Sciatic nerve (tissue), 2 donors: ENCODE measurements around the gene ADRA2B. TPM values are rescaled to one million over a fixed set of nuclear protein-coding genes. Genes with fewer than 3 reads are reported as not detected.
"Not testable (repeated sequence)": the region's sequence is repeated elsewhere in the genome, so short reads cannot be mapped to it uniquely, and the experiment has no call there.

Source experiments
- ATAC-seq: fragments of 200-7000 bp; cut with Tn5 transposase; one replicate; pipeline ENCODE4 v1.9.1; 2020; ENCODE audit warnings: mild to moderate bottlenecking, moderate library complexity
- DNase-seq: peaks from one replicate; pipeline ENCODE4 v3.0.0-alpha.2; 2020; ENCODE audit warnings: low spot score
- intact Hi-C: fragments of 100-400 bp; cut with DNase I; formaldehyde crosslinking; loops from one replicate; pipeline ENCODE4 v1.14.2; 2022
- total RNA-seq: library from RNA; stranded (reverse); fragmentation: NEBNext Ultra II Directional; extraction: Animal tissue kit (Norgen Biotek cat#: 25700); gene quantifications from one replicate; pipeline ENCODE4 v1.2.1, GENCODE V29; 2021
- donor health status: DM: no; HTN: no; CAD: no.
- donor health status: DM: no; HTN: no; CAD: no.

The ADRA2B gene
- total RNA-seq, 1 donor from 2014 or later = 3.2 TPM

DNA sequence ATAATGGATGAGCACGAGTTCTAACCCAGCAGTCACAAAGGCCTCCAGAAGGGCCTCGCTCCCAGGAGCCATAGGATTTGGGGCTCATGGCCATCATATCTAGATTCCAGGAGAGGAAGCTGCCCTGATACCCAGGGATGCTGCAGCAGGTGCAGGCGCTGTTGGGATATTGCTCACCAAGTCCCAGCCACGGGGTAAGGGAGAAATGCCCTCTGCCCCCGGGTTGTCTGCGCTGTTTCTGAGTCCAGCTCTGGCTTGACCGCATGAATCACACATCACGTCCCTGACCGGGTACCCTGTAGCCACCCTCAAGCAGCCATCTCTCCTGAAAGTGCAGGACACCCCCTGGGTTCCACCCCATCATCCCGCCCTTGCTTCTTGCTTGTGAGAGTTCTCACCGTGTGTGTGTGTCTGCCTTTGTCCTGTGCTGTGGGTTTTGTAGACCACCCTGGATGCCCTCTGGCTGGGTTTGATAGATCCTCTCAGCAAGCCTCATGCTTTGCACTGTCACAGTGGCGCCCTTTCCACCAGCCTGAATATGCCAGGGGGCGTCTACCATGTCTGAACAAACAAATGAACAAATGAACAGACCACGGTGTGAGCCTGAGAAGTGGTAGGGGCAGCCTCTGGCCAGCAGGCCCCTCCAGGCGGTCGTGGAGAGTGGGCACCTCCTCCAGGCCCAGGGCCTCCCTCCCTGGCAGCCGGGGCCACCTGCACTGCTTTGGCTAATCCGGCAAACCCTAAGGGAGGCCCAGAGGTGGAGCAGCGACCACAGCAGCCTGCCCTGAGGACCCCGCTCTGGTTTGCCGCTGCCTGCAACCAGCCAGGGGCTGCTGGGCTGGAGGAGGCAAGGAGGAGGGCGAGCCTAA, 32.1 kb downstream of the ADRA2B start:
- DNase-seq (peak; percentile 51), ATAC-seq (no peak)
- intact Hi-C loops = no loop called here

GRCh38 chr2:96083064-96083939, 33.1 kb downstream of the ADRA2B start:
- ATAC-seq (peak; percentile 83), DNase-seq (peak; percentile 46)
- intact Hi-C loops = no loop called here

DNA sequence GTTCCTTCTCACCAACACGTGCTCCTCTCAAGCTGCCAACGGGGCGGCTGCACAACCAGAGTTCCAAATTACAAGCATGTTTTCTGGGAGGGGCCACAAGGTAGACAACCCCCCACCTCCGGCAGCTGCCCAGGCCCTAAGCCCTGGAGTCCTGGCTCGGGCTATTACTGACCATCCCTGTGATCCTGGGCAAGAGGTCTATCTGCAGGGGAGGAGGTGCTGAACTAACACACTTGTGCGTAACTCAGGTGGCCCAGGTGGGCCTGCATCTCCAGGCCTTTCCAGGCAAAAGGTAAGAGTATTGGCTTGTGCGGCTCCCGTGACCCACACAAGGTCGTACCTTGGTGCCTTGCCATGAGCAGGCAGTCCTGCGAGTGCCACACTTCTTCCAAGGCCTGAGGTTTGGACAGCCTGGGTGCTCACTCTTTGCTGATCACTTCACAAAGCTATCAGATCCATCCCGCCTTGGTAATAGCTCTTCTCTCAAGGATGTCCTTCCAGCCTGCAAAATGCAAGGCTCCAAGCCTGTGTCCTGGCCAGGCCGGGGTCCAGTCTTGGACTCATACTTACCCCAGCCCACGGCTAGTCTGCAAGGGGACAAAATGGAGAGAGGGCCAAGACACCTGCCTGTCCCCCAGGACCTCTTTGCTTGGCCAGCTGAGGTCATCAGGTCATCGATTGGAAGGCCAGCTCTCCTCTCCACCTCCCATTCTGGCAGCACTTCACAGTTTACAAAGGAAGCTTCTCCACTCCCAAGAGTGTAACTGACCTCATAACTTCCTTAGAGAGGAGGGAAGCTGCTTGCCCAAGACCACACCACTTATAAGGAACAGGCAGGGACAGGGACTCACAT, 33.9 kb downstream of the ADRA2B start:
- ATAC-seq (peak; percentile 74), DNase-seq (no peak)
- intact Hi-C loops = no loop called here

GRCh38 chr2:96081042-96081441, 35.3 kb downstream of the ADRA2B start:
- intact Hi-C loops = no loop called here
- no peak for ATAC-seq
- no peak for DNase-seq

- ATAC-seq = no peak
- intact Hi-C loops = no loop called here
- DNase-seq = no peak
These were observed 41.1 kb downstream of the ADRA2B start for GRCh38 chr2:96075199-96075771.

GRCh38 chr2:96074156-96074555, 42.2 kb downstream of the ADRA2B start:
- DNase-seq (no peak), ATAC-seq (no peak)
- intact Hi-C loops = no loop called here

GRCh38 chr2:96073170-96073775, 43.1 kb downstream of the ADRA2B start:
- DNase-seq = no peak
- ATAC-seq = no peak
- intact Hi-C loops = no loop called here

- ATAC-seq = no peak
- intact Hi-C loops = no loop called here
These were observed 43.6 kb downstream of the ADRA2B start for GRCh38 chr2:96072746-96073145.

GRCh38 chr2:96071977-96072491, 44.3 kb downstream of the ADRA2B start:
- DNase-seq, ATAC-seq, intact Hi-C loops: not testable (repeated sequence)

More at GRCh38 chr2:96072746-96073145, 43.6 kb downstream of the ADRA2B start:
- DNase-seq = no peak

DNA sequence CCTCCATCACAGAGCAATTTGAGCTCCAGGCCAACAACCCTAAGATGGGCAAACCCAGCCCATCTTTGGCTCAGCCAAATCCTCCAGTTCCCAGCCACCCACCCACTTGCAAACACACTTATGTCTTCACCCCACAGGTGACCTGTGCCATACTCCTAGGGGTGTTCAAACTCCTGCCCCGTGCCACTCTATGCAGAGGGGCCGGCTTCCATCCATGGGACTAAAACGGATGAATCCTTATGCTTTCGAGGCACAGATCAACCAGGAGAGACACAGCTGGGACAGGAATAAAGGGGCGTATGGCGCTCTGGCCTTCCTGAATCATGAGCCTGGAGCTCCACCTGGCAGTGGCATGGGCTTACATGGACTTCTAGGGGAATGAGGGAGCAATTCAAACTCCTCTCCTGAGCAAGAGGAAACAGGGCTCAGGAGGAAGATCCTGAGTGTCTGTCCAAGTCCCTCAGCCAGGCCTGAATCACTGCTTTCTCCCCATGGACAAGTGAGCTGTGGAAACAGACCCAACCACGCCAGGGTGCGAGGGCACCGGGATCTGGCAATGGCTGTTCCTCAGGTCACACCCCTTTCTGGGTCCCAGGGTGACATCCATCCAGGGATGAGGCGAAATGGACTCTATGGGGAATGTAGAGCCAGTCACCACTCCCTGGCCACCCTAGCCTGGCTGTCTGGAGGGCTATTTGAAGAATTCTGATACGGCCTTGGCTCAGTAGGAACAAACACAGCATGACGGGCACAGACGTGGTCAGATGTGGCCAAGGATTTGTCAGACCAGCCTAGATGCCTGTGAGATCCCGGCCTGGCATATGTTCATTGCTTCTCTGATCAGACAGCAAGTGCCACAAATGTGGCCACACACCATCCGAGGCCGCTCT, 45.0 kb downstream of the ADRA2B start:
- ATAC-seq, intact Hi-C loops, DNase-seq: not testable (repeated sequence)

DNA sequence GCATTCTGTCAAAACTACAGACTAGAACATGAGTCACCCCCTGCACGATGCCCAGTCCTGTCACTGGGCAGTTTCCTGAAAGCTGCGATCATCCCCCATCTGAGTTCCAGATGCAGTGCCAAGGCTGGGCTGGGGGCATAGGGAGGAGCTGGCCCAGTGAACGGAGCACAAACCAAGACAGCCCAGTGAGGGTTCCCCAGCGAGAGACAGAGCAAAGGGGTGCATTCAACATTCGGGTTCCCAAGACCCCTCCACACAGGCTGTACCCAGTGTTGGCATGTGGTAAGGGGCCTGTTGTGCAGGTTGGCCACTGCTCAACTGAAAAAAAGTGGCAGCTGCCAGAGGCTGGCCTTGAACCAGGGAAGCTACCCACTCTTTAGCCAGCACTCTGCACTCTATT, 46.0 kb downstream of the ADRA2B start:
- ATAC-seq, intact Hi-C loops, DNase-seq: not testable (repeated sequence)

GRCh38 chr2:96069878-96070277, 46.5 kb downstream of the ADRA2B start:
- intact Hi-C loops = loop anchor here (10.0 kb wide), 1 partner anchor 1625 kb away; no protein-coding TSS in a partner anchor
- not testable (repeated sequence) for DNase-seq, ATAC-seq

DNA sequence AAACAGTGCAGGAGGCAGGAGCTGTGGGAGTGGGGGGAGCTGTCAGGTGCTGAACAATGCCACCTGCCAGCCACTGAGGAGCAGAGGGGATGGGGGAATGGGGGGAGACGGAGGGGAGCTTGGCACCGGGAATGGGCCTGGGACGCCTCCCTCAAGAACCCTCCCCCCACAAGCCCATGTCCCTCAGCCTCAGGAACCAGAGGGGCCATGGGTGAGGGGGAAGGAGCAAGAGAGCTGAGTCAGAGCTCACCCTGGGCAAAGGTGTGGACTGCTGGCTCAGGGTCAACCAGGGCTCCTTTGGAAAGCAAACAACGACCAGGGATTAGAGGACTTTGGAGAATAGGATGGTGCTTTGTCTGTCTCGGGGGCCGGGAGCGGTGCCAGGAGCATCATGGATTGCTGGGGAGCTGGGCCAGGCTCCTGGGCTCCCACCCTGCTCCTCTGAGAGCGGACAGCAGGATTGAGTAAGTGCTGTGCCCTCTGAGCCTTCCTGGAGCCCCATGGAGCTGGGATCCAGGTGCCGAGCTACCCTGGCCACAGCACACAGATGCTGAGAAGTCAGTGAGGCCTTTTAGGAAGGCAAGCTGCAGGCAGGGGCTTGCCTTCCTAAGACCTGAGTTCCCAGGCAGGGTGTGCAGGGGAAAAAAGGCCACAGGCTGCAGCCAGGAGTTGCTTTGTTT, 48.3 kb downstream of the ADRA2B start:
- intact Hi-C loops = loop anchor here (10.0 kb wide), 1 partner anchor 1627 kb away; no protein-coding TSS in a partner anchor

GRCh38 chr2:96067098-96067660, 49.2 kb downstream of the ADRA2B start:
- not testable (repeated sequence) for ATAC-seq, DNase-seq
- intact Hi-C loops = loop anchor here (10.0 kb wide), 1 partner anchor 1628 kb away; no protein-coding TSS in a partner anchor

More for the DNA sequence above, 48.3 kb downstream of the ADRA2B start:
- DNase-seq, ATAC-seq: not testable (repeated sequence)

DNA sequence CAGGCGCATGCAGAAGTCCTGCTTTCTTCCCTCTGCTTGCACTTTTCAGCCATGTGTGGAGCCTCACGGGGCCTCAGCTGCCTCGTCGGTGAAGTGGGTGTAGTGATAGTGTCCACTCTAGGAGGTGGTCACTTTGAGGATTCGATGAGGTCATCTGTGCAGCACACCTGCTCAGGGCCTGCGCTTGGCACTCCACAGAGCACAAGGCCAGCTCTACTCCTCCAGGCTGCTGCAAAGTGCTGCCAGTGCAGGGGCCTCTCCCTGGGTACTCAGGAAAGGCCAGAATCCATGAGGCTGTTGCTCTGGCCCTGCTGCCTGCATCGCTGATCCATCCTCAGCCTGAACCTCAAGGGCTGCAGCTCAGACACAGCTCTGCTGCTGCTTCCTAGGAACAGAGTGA, 49.9 kb downstream of the ADRA2B start:
- DNase-seq, ATAC-seq: not testable (repeated sequence)
- intact Hi-C loops = loop anchor here (10.0 kb wide), 1 partner anchor 1628 kb away; no protein-coding TSS in a partner anchor
